ENCODE results near the gene TAMM41.
"Not testable (repeated sequence)": the region's sequence is repeated elsewhere in the genome, so short reads cannot be mapped to it uniquely, and the experiment has no call there.

GRCh38 chr3:11862145-11862544 is 15.5 kb upstream of the TAMM41 start:
- not testable (repeated sequence) for TF ChIP-seq POLR2AphosphoS5 (IDR thresholded peaks at IDR 0.05); EP300 (IDR thresholded peaks at IDR 0.05; ENCODE audit: low read depth); CTCF (IDR thresholded peaks at IDR 0.05)

All from transverse colon (tissue), 4 donors.